ENCODE results near the gene DCLRE1C.
"Not testable (repeated sequence)": the region's sequence is repeated elsewhere in the genome, so short reads cannot be mapped to it uniquely, and the experiment has no call there.

The DCLRE1C gene

DNA sequence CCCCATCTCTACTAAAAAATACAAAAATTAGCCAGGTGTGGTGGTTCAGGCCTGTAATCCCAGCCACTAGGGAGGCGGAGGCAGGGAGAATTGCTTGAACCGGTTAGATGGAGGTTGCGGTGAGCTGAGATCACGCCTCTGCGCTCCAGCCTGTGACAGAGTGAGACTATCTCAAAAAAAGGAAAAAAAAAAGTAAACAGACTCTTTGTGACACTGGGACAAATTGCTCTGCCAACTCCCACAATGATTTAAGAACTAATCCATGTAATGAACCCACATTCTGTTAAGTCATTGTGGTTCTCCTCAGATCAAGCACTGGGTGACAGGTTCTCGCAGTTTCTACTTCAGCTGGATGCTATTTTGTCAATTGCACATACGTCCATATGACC lies 11.0 kb downstream of the DCLRE1C start:
- not testable (repeated sequence) for DNase-seq

DNA sequence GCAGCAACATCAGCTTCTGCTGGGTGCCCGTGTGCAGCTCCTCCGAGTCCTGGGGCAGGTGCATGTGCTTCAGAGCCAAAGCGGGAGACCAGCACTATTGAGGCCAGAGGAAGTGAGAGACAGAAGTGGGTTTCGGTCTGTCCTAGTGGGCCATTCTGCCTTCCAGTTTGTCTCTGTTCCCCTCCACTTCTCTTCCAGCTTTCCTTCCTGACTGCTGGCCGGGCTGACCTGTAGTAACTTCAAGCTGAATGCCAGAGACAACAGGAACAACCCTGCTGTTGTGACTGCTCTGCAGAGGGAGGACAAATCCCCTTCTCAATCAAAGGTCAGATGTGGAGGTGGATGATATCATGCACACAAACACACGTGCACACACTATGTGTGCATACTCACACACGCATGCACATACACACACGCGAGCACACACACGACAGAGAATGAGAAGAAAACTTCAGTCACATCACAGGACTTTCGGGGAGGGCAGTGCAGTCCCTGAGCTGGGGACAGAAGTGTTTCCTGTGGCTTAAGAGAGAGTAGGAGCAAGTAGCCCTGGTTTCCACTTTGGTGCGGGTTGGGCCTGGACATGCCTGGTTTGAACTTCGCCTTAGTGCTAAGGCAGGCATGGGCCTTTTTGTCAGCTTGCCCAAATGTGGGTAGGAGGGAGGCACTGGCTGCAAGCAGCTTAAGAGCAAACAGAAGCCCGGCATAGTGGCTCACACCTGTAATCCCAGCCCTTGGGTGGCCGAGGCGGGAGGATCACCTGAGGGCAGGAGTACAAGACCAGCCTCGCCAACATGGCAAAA lies 11.5 kb downstream of the DCLRE1C start:
- DNase-seq, result not testable (repeated sequence)

DNA sequence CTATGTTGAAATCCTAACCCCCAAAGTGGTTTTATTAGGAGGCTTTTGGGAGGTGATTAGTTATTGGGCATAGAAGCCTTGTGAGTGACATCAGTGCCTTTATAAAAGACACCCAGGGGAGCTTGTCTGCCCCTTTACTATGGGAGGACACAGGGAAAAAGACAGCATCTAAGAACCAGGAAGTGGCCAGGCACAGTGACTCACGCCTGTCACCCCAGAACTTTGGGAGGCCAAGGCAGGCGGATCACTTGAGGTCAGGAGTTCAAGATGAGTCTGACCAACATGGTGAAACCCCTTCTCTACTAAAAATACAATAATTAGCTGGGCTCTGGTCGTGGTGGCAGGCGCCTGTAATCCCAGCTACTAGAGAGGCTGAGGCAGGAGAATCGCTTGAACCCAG lies 14.9 kb downstream of the DCLRE1C start:
- not testable (repeated sequence) for DNase-seq

DNA sequence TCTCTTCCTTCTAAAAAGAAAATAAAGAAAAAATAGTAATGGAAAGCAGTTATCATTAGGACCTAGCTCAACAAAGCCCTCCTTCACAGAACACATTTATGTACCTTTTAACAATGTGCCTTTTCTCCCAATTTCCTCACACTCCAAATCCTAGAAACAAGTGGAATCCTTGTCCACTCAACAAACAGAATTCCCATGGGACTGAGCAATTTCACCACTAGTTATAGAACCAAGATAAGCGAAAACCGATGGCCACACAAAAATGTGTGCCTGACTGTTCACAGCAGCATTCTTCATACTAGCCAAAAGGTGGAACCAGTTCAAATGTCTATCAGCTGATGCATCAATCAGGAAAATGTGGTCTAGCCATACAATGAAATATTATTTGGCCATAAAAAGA lies 17.3 kb downstream of the DCLRE1C start:
- no peak for DNase-seq

DNA sequence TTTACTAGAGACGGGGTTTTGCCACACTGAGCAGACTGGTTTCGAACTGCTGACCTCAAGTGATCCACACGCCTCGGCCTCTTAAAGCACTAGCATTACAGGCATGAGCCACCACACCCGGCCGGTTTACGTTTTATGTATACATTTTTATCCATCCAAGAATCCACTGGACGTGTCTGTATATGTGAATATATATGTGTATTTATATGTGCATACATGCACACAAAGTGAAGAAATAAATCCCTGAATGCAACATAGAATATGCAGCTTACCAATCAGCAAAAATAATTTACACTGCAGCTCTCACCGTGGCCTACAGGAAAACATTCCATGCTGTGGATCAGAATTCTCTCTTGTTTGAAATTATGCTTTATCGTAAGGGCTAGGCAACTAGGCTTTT lies 23.3 kb downstream of the DCLRE1C start:
- no peak for DNase-seq

DNA sequence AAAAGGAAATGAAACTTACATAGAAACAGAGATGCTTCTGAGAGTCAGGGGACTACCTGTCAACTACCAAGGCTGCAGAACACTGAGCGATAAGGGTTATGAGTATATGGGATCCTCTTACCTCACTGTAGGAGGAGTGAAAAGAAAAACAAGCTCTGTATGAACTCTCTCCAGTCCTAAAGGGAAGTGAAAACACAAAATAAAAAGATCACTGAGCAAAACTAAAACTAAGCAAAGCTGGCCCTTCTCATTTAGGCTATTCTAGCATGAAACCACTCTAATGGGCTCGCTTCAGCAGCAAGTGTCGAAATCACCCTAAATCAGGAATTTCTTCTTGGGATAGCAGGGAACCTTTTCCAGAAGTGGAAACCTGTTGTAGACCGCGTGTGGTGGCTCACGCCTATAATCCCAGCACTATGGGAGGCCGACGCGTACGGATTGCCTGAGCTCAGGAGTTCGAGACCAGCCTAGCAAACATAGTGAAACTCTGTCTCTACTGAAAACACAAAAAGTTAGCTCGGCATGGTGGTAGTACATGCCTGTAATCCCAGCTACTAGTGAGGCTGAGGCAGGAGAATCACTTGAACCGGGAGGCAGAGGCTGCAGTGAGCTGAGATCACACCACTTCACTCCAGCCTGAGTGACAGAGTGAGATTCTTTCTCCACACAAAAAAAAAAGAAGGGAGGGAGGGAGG lies 27.0 kb downstream of the DCLRE1C start:
- no peak for DNase-seq

DNA sequence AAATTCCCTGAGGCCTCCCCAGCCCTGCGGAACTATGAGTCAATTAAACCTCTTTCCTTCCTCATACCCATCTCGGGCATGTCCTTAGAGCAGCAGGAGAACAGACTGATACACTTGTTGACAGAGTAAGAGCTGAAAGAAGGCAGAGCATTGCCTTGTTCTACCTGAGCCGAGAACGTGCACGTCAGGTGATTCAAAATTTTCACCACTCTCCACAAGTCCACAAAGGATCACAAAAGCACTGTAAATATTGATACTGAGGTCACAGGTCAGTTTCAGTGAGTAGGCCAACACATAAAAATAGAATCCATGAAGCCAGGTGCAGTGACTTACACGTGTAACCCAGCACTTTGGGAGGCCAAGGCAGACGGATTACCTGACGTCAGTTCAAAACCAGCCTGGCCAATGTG lies 27.8 kb downstream of the DCLRE1C start:
- no peak for DNase-seq

DNA sequence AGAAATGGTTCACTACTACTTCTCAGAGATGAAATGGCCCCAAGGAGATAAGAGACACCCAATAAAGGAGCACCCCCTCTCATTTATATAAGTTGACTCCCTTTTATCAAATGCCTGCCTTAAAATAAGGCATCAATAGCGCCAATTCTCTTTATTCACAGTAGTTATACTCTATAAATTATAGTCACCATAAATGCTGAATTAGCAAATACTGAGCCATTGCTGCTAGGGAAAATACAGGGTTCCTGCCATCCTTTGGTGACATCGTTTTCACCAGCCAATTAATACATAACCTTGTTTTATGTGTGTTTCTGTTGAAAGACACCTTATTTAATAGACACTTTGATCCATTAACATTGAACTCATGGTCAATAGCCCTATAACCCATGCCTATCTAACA lies 28.6 kb downstream of the DCLRE1C start:
- no peak for DNase-seq

DNA sequence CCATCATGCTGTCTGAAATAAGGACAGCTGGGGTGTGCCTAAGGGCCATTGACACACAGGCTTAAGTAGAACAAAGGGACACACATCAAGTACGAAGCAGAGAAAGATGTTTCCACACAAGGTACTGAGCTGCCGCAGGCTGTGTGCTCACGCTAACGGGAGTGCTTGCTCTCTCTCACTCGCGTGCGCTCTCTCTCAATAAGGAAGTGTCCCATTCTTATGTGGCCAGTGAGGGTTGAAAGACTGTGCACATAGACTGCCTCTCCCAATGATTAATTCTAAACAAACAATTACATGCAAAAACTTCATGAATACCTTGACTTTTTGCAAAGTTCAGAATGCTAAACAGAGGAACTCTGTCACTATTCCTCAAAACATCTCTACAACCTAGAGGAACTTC lies 29.9 kb downstream of the DCLRE1C start:
- no peak for DNase-seq

DNA sequence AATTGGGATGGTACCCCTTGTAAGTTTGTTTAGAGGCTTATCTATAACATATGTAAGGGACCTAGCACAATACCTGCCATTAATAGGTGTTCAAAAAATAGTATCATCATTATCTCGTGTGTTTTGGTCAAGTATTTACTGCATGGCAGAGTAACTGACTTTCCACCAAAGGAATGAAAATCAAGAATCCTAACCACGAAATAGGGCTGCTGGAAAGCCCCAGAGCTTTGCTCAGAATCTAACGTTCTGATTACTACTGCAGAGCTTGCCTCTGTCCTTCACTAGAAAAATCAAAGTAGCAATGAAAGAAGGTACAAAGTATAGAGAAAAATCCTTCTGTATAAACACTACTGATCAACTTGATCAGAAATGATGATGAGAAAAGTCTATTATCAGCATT lies 34.9 kb downstream of the DCLRE1C start:
- DNase-seq, result no peak

DNA sequence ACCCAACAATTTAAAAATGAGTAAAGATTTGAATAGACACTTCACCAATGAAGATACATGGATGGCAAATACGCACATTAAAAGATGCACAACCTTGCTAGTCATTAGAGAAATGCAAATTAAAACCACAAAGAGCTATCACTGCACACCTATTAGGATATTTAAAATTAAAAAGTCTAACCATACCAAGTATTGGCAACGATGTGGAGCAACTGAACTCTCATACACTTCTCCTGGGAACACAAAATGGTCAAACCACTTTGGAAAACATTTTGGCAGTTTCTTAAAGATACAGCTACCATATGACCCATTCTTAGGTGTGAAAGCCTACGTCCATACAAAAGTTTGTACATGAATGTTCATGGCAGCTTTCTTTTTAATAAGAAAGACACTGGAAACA lies 36.1 kb downstream of the DCLRE1C start:
- no peak for DNase-seq

DNA sequence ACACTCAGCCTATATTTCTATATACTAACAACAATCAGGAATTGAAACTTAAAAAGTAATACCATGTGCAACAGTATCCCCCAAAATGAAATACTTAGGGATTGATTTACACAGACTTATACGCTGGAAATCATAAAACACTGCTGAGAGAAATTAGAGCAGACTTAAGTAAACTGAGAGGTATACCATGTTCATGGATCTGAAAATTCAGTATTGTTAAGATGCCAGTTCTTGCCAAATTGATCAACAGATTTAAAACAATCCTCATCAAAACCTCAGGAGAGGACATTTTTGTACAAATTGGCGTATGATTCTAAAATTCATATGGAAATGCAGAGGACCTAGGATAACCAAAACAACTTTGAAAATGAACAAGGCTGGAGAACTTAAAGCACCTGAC lies 37.3 kb downstream of the DCLRE1C start:
- DNase-seq, result no peak

DNA sequence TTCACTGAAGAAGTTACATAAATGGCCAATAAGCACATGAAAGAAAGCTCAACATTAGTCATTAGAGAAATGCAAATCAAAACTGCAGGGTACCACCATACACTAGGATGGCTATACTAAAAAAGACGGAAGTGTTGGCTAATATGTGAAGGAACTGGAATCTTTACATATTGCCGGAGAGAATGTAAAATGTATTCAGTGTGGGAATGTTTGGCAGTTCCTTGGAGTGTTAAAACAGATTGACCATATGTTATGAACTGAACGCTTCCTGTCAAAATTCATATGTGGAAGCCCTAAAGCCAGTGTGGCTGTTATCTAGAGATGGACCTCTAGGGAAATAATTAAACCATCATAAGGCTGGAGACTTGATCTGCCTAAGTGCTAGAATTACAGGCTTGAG lies 42.1 kb downstream of the DCLRE1C start:
- DNase-seq, result no peak

DNA sequence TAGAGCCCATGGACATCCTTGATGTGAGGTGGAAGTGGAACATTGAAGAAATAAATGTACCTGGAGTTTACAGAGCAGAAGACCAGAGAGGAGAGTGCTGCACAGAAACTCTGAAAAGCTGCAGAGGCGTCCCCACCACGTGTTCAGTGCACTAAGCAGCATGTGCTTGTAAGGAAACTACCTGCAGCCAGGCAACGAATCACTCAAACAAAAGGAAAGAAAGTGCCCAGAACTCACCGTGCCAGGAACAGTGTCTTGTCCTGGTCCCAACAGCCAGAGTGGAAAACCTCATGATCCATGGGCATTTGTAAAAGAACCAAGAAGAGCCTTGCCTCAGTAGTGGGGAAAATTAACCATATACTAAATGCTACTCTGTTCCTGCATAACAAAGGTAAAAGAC lies 42.9 kb downstream of the DCLRE1C start:
- no peak for DNase-seq

DNA sequence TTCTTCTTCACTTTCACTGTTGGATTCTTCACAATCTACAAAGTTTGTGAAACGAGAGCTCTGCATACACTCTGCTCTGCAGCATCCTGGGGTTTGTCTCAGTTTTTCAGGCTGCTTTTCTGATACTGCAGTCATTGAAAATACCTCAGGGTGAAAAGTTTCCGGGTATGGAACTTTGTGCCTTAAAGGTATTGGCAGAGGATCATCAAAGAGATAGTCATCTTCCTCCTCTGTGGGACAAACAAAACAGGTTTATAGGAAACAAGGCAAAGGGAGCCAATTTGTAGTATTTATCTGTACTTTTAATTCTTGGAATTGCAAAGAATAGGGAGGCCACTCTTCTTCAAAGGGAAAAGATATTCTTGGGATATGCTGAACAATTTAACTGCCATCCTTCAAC lies 44.8 kb downstream of the DCLRE1C start:
- DNase-seq, result no peak

DNA sequence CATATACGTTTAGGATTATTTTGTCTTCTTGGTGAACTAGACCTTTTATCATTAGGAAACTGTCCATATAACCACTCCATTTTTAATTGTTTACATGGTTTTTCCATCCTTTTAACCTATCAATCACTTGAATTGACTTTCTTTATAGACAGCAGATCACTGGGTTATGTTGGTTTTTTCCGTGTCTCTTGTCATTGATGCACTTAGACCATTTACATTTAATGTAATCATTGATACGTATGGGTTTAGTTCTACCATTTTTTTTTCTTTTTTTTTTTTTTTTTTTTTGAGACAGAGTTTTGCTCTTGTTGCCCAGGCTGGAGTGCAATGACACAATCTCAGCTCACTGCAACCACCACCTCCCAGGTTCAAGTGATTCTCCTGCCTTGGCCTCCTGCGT lies 46.3 kb downstream of the DCLRE1C start:
- DNase-seq, result not testable (repeated sequence)

DNA sequence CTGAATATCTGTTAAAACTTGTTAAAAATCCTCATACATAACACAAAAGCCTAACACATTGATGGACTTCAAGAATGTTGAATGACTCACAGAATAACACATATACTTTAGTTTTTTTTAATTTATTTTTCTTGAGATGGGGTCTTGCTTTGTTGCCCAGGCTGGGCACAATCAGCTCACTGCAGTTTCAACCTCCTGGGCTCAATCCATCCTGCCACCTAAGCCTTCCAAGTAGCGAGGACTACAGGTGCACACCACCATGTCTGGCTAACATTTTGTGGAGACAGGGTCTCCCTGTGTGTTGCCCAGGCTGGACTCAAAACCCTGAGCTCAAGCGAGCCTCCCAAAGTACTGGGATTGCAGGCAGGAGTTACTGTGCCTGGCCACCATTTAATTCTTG lies 47.1 kb downstream of the DCLRE1C start:
- DNase-seq, result no peak

DNA sequence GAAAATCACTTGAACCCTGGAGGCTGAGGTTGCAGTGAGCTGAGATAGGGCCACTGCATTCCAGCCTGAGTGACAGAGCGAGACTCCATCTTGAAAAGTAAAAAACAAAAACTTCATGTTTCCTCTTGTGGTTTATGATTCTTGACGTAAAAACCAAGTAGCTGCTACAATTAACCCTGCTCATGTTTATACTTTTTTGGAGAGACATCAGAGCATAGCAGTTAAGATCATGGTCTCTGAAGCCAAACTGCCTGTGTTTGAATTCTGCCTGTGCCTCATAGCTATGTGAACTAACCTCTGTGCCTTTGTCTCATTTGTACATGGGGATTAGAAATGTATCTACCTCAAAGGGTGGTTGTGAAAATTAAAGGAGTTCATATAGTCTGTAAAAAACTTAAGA lies 48.0 kb downstream of the DCLRE1C start:
- no peak for DNase-seq

DNA sequence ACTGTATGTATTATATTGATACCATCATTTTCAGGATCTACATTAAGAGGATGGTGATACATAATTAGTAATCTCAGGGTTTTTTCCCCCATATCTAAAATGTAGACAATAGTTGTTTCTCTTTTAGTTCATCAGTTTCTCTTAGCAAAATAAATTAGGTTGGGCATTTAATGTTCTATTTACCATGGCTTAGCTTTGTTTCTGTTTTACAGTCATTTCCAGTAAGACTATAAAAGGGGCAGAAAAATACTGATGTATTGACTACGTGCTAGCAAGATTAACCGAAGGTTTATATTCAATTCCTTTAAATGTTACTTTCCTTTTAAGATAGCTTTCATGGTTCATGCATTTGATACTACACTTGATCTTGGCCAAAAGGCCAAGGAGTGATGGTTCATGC lies 49.0 kb downstream of the DCLRE1C start:
- no peak for DNase-seq

DNA sequence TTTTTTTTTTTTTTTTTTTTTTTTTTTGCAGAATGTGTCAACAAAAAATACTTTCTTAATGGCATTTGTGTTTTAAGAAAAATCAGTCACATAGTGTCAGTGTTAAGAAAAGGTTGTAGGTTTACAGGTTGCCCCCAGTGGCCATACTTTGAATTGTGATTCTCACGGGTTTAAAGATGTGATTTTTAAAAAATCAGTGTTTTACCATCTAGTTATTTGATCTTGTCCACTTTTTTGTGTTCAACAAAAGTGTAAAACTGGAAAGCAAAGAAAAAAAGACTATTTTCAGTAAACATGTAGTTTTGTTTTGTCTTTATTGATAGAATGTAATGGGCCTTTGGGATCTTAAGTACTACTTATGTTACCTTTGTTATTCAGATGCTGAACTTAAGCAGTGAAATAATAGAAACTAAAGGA lies 49.6 kb downstream of the DCLRE1C start:
- no peak for DNase-seq

DNA sequence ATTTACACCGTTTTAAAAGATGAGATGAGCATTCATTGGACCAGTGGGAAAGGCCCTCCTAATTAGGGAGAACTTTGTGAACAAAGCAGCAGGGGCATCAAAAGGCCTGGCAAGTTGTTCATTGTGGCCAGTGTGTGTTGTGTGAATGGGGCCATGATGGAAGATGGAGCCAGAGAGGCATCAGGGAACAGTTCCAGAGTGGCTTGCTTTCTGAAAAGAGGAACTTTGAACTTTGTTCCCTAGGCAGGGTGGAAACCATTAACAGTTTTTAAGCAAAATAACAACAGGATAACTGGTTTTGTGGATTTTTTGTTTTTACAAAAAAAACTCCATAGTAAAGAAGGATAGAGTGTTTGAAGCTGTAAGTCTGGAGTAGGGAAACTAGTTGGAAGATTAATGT lies 62.7 kb downstream of the DCLRE1C start:
- no peak for DNase-seq

DNA sequence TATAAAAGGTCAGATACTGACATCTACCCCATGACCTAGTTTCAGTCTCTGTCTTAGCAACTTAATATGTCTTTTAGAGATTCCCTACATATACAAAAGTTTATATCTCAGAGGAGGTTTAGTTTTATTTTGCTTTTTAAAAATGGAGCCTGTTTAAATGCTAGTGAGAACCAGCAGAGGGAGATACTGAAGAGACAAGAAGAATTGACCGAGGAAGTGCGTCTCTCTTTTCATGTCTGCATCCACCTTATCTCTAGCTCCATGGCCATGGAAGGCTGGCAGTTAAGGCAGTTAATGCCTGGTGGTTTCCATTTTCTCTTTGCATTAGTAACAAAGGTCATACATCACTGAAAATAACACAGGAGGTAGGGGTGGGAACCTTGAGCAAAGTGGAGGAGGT lies 64.6 kb downstream of the DCLRE1C start:
- DNase-seq, result no peak

DNA sequence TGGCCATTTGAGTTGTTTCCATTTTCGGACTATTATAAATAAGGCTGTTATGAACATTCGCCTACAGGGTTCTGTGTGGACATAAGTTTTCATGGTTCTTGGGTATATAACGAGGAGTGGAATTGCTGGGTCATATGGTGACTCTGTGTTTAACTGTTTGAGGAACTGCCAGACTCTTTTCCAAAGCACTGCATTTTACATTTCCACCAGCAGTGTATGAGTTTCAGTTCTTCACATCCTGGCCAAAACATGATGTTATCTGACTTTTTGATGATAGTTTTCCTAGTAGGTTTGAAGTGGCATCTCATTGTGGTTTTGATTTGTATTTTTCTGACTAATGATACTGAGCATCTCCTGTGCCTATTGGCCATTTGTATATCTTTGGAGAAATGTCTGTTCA lies 69.8 kb downstream of the DCLRE1C start:
- no peak for DNase-seq

DNA sequence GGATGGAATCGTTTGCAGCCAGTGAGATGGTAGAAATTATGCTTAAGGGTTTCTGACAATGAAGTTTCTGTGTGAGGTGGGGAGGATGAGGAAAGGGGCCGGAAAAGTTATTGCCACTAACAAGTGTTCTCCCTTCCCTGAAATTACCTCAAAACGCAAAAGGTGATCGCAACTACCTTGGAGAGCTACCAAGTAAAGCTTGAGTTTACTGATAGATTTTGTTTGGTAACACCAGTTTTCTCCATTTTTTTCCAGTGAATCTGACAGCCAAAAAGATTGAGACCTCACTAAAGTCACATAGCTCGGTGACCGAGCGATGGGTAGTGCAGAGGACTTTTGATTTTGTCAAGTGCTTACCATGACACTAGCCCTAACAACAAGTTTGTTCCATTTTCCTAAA lies 73.7 kb downstream of the DCLRE1C start:
- DNase-seq, result no peak

DNA sequence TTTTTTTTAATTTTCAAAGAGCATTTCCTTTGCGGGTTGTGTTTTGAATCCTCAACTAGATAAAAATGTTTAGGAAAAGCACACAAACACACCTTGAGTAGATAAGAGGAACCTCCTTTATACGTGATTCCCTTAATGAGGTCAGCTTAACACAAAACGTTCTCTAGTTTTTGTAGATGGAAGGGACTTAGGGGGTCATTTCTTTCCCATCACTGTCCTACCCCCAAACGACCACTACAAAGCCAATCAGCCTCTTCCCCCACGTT lies 74.0 kb downstream of the DCLRE1C start:
- no peak for DNase-seq

Measured in hippocampal formation (tissue), 2 donors.